Cortex of kidney (tissue), 1 donor: ENCODE results near the gene SLC9C1.

ENCODE experiments used
- DNase-seq: peaks from one replicate; lab custom pipeline; 2025; lab: John Stamatoyannopoulos, UW

The SLC9C1 gene

DNA sequence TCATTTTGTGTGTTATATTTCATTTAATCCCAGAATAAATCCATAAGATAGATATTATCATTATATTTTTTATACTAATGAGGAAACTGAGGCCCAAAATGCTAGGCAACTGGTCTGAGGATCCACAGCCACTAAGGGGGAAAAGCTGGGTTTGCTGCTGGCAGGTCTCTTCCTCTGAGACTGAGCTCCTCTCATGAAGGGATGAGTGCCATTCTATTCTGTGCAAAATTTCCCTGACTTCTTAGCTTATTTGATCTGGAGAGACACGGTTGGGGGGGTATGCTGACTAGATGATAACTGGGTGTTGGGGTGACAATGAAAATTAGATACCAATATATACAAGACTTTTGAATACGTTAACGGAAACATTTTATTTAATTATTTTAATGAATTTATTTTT is 162.9 kb downstream of the SLC9C1 start:
- DNase-seq = no peak

DNA sequence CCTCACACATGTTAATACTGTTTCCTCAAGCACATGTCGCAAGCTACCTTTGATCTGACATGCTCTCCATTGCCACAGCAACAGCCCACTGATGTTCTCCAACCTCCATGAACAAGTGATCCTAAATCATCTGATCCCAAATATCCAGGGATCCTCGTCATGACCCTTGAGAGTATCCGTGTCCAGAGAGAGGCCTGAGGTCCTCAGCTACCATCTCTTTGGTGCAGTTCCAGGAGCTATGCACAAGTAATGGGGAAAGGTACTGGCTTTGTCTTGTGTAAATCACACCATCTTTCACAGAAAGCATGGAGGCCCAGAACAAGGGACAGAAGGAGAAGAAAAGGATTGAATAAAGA is 163.4 kb downstream of the SLC9C1 start:
- DNase-seq = no peak

DNA sequence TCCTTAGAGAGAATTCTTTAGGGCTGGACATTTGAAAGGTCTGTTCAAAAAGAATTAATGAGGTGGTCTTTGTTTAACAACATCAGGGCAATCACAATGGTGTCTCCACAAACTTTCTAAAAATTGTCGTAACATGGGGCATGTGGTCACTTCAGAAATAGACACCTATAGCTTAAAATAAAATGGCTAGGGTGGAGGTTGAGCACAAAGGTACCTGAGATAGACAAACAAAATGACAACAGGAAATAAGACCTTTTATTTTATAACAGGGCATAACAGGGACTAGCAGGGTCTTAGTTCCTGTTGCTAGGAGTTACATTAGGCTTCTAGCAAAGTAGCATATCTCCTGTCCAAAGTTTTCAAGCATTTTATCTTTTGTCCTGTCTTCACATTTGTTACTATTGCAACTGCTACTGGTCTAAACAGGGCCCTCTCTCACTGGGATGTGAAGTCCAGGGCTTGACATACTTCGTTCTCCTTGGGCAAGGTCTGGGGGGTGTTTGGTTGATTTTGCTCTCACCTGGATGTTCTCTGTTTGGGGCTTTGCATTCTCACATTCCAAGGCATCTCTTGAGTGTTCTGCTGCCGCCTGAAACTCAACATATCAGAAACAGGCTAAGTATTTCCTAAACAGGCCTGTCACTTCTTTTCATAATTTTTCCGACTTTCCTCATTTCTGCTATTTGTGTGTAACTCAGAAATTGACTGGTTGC is 163.9 kb downstream of the SLC9C1 start:
- DNase-seq = no peak

DNA sequence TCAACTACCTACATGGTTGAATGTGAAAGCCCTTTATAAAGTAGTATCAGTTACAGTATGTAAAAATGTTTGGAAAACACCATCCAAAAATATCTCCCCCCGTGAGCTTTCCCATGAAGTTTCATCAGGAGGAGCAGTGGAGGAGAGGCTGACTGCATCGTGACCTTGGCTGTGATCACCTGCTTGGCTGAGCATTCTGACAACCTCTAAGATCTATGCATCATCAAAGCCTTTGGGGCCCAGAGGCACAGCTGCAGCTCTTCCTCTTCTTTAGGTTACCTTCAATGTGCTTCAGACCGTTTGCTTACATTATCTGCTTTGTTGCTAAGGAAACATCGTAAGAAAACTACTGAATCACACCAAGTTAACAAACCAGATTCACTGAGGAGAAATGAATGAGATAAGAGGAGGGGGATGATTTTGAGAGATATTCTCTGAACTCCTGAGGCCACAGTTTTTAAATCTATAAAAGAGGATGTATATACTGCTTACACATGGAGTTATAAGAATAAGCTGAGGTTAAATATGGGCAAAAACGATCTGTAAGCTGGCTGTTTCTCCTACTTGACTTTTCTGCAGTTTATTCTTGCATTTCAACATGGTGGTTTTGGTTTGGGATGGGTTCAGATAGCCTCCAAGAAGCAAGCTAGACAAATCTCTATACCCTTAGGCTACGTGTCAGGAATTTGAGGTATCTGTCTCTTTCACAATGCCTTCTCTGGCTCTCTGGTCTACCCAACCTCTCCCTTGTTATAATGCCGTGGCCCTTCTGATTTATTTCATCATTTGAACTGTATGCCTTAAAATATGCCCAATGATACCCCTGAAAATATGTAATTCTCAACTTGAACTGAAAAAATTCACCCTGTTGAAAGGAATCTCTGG is 164.9 kb downstream of the SLC9C1 start:
- no peak for DNase-seq

DNA sequence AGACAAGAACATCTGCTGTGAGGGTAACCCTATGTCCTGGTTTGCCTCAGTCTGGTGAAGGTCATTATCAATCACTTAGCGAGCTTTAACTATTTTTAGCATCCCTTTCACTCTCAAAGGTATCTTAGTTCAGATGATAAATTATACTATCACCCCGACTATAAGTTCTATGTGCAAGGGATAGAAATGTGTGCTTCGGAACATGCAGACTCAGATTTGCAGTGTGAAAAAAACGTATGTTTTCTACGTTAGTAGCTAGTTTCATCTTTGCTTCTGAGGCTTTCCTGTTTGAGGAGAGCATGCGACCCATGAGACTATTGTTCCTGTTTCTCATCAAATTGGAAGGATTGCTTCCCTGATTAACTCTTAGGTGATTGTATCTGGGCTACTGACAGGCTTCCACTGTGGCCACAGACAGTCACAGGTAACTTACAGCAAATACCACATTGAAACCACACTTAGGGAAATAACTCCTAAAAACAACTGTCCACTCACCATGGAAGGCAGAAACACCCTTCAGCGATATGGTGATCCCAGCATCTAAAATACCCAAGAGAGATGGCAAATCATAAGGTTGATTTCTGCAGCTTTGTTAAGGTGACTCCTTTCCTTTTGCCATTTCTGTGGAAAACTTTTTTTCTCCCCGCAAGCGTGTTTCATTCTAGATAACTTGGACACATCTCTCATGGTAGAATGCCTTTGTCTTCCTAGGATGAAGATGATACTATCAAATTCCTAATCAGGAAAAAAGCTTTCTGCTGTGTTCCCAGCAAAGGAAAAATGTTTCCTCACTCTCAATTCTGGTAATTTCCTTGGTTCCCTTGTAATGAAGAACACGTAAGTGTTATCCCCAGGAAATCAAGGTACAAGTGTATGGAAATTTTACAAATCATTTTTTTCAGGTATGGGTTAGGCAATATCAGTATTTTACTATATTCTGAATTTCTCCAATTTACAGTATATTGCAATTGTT is 166.2 kb downstream of the SLC9C1 start:
- DNase-seq = no peak

DNA sequence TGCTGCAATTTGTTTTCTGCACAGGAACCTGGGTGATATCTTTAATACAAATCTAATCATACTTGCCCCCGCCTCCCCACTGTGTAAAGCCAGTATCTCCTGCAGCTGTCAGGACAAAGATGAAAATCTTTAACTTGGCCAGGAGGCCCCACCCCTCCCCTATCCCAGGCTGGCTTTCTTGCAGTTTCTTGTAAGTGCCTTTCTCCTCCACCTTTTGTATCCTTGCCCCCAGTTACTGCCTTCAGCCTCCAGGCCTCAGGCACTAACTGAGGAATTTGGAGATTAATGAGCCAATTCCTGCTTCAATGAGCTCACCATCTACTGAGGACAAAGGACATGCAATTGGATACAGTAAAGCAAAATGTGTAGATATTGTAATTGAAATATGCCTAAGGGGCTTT is 167.5 kb downstream of the SLC9C1 start:
- DNase-seq = no peak

DNA sequence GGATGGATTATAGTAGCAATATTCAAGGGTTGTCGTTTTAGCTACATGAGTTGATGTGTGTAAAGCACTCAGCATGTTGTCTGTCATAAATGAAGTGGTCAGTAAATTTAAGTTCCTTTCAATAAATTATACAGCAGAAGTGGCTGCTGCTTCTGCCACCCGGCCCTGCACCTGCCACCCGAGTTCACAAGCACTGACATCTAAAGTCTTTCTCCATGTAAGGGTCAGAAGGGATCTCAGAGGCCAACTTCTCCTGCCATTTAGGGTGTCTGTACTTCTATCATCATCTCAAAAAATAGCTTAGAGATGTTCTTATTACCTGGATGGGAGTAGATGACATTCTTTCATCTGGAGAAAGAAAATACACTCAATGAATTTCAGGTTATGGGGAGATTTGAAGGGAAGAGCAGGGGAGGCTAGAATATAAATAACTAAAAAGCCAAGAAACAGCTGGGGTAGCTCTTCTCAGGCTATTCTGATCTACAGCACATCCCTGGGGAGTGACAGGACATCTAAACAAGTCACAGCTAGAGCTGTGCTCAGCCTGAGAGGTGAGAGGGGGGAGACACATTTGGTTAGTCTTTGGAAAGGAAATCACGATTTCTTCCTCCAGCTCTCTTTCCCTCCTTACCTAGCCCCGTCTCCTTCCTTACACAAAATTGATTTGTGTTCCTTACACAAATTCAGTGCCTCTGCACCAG is 169.0 kb downstream of the SLC9C1 start:
- no peak for DNase-seq

DNA sequence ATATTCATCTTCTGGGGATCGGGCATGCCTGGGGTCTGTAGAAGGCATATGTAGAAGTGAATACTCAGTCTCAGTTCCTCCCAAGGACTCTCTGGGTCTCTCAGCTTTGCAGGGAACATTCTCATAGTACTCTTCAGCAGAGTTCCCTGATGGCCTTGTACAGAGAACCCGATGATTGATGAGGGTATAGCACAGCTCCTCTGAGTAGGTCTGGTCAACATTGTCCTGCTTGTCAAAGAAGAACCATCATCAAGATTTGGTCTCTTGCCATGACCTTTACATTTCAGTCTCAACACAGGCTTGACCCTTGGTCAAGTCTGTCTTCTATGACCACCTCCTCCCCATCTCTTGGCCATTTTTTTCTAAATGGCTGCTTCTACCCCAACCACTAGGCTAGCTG is 170.5 kb downstream of the SLC9C1 start:
- DNase-seq = no peak

DNA sequence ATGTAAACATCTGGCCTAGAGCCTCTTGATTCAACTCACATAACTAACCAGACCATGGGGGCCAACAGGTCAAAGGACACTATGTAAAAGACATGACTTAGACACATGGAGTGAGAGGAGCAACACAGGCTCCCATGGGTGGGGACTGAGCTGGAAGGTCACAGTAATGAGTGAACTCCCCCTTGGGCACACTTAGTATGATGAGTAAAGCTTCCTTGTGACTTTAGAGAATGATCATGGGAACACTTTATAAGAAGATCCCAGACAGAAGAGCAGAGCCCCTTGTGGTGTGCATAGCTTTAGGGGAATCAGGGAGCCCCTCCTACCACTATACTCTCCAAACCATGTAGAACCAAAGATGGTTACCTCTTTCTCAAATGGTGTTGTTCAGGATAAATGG is 171.1 kb downstream of the SLC9C1 start:
- no peak for DNase-seq

DNA sequence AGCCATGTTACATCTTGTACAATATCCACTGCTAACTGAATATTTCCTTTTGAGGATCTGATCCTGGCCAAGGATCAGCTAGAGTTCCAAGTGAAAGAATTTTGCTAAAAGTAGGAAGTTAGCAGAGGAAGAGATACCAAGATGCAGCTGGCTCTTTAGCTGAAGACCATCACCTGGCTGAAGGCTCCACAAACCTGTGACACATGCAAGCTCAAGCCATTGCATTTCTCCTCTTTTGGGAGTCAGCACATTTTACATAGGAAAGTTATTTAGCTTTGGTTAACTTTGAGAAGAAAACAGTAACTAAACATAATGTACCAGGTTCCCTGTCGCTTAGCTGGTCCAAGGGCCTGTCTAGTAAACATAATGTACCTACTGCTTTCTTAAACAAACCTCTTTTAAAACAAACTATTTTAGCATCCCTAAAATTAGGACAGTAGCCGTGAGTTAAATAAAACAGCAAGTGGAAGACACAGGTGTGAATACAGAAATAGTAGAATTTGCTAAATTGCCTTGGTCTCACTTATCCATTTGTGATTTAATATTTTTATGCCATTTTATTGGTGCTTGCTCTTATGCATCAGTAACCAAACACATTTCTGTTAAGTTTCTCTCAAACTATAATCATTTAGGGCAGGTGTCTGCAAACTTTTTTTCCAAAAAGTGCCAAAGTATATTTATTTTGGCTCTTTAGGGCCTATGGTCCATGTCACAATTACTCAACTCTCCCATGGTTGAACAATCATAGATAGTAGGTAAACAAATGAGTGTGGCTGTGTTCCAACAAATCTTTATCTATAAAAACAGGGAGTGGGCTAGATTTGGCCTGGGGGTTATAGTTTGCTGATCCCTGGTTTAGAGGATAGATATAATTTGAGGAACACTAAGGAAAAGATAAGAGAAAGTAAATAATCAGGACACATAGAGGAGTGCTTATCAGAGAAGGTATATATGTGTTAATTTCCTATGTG is 172.2 kb downstream of the SLC9C1 start:
- DNase-seq = no peak

DNA sequence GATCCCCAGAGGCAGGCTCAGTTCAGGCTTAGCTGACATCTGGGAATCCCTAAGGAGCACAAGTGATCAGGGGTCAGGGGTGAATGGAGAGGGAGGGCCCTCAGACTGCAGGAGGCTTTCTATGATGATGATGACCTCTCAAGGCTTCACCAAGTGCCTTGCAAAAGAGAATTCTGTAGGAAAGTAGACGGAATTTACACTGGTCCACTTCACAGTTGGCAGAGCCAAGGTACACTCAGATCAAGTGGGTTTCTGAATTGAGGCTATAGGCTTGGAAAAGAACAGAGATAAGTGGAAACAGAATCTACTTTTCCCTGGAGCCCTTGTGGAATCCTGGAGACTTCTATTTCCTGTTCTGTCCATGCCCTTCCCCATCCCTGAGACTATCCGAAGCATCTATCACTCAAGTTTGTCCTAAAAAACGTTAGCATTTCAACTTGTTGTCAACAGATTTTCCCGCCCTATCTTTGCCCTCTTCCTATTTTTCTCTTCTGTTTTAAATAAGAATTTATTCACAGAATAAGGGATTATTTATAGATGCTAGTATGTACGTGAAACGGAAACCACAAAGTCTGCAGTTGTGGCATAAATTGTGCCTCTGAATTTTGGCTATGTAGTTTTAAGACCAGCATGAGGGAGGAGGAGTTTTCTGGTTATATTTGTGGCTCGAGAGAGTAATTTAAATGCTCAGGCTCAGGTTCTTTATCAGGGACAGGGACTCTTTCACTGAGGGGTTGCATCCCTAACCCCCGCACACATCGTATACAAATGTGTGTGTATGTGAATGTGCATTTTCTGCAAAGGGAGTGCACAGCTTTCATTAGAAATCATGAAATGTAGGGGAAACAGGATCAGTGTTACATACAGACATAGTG is 173.8 kb downstream of the SLC9C1 start:
- no peak for DNase-seq

DNA sequence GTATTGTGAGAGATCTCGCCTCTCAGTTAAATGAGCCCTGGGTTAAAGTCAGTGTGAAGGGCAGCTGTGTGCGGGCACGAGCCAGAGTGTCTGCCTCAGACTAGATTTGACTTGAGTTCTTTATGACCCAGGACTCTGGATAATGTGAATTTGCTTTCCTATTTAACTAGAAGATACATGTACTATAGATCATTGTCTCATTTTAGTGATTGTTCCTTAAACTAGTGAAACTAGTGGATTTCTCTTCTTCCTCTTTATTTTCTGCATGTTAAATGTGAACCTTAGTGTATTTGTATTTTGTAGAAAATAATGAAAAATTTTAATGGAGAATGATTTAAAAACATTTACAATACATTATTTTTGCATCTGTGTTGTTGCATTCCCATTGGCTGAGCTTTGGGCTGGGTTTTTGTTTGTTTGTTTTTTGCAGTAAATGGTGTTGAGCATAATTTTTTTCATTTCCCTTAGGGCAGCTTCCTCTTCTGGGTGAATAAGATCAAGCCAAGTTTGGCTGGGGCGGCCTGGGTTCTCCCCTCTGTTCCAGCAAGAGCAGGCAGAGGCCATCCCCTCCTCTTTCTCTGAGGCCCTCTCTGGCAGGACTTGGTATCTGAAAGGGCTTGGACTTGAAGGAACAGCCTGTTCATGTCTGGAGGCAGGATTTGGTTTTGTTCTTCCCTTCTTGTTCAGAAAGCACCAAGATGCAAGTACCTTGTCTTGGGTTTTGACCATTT is 176.0 kb downstream of the SLC9C1 start:
- DNase-seq = no peak

DNA sequence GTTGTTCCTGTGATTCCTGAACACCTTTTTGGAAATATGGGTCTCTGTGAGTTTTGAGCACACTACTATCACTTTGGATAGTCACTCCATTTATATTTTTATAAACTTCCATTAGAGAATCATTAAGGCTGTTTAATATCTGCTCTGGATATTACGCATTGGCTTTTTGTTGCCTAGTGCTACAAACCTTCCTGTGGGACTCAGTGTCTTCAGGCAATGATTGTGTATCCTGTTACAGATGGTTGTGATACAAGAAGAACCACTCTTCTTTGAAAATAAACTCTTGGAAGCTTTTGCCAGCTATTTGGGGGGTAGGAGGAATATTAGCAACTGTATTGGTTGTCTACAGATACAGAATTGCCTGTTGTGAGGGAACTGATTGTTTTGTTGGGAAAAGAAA is 176.6 kb downstream of the SLC9C1 start:
- no peak for DNase-seq

DNA sequence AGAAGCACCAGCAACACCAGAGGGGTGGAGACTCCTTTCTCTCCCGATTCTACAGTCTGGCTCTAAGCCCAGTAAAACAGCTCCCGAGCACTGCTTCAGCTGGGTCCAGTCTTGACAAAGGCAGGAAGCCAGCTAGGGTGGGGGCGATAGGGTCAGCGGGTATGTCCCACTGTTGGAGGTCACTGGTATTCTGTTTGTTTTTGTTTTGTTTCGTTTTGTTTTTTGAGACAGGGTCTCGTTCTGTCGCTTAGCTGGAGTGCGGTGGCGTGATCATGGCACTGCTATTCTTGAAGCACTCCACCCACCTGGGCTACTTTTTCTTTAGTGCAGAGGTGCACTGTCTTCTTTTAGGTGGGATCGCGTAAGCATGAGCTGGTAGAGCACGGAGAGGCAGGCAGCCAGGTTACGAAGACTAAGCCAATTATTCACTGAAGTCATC is 177.2 kb downstream of the SLC9C1 start:
- DNase-seq = no peak

DNA sequence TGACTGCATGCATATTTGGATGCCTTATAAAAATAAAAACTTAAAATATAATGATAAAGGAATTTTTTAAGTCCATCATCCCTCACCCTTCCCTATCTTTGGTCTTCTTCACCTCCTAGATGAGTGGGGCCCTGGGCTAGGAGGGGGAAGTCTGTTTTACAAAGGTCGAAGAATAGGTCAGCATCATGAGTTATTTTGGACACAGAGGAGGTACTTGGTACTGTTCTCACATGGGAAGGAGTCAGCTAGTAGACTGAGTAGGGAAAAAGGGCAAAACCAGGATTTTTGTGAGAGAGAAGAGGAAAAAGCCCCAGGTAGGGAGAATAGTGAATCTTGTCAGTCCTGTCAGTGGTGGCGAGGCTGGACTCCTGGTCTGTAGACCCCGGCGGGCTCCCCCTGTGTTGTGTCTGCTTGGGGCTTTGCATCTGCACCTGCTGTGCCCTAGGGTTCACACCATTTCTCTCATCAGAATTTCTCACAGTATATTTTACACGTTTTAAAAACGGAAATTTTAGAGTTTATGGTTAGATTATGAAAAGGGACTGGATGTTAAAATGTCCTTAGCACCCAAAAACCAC is 178.1 kb downstream of the SLC9C1 start:
- no peak for DNase-seq

DNA sequence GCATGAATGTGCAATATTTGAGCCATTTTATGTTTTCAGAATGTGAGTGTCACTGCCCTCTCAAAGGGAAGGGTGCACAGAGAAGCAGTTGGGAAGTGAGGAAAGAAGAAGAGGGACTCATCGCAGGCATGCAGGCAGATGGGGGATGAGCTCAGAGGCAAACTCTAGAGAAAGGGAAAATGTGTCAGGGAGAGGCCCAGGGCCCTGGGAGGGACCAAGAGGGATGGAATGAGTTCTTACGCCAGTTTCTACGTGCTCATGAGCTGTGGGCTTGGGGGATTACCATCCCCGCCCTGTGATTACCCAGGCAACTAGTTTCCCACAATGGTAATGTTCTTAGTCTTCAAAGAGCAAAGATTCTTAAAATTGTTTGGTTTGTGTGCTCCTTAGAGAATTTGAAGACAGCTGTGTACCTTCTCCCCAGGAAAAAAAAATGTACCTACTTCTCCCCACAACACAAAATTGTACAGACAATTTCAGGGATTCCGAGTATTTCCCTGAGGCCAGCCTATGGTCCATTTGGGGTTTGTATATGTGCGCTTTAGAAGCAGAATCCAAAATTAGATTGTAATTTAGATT is 178.8 kb downstream of the SLC9C1 start:
- DNase-seq = no peak

DNA sequence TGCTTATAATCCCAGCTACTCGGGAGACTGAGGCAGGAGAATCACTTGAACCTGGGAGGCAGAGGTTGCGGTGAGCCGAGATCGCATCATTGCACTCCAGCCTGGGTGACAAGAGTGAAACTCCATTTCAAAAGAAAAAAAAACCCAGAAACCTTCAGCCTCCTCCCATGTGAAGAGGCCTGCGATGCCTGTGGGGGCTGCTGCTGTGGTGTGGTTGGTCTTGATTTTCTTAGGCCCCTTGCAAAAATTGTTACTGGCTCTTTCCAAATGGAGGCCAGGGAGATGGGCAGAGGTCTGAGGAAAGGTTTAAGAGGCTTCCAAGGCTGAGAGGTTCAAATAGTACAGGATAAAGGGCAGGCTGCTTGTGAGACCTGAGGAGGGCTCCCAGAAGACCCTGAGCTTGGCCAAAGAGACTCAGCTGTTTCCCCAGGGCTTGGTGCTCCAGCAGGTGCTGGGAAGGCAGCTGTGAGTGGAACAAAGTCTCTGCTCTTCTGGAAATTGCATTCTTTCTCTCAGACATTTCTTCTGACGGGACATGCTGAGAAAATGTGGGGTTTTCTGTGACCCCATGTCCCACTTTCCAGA is 179.3 kb downstream of the SLC9C1 start:
- DNase-seq = no peak
